Inflammatory macrophage treated with lipopolysaccharide for 4 hours (primary cell): ENCODE data around the gene MDM4.
"Not testable (repeated sequence)": the region's sequence is repeated elsewhere in the genome, so short reads cannot be mapped to it uniquely, and the experiment has no call there.

Experiments used
- DNase-seq: peaks from one replicate; pipeline ENCODE4 v3.0.0-alpha.2; 2020

MDM4 gene

GRCh38 chr1:204563780-204564179, 47.6 kb downstream of the MDM4 start:
- no peak for DNase-seq

GRCh38 chr1:204564835-204565234, 48.6 kb downstream of the MDM4 start:
- no peak for DNase-seq

GRCh38 chr1:204565617-204566582, 49.7 kb downstream of the MDM4 start:
- DNase-seq: peak; percentile 54

GRCh38 chr1:204566583-204566955, 50.4 kb downstream of the MDM4 start:
- DNase-seq: no peak

GRCh38 chr1:204567071-204567470, 50.9 kb downstream of the MDM4 start:
- no peak for DNase-seq

- no peak for DNase-seq
These were observed 52.5 kb downstream of the MDM4 start for GRCh38 chr1:204568576-204569315.

- DNase-seq: no peak
These were observed 53.3 kb downstream of the MDM4 start for GRCh38 chr1:204569478-204569877.

- DNase-seq: not testable (repeated sequence)
These were observed 53.8 kb downstream of the MDM4 start for GRCh38 chr1:204570021-204570420.

- DNase-seq: peak; percentile 73
These were observed 54.9 kb downstream of the MDM4 start for GRCh38 chr1:204571128-204571527.

GRCh38 chr1:204571631-204572030, 55.4 kb downstream of the MDM4 start:
- DNase-seq: no peak

GRCh38 chr1:204572923-204573922, 57.0 kb downstream of the MDM4 start:
- DNase-seq: no peak

- no peak for DNase-seq
These were observed 58.0 kb downstream of the MDM4 start for GRCh38 chr1:204574016-204574864.

GRCh38 chr1:204574865-204575163, 58.6 kb downstream of the MDM4 start:
- DNase-seq: no peak

GRCh38 chr1:204575221-204576190, 59.3 kb downstream of the MDM4 start:
- DNase-seq: no peak

GRCh38 chr1:204576422-204576821, 60.2 kb downstream of the MDM4 start:
- no peak for DNase-seq

GRCh38 chr1:204577794-204578478, 61.7 kb downstream of the MDM4 start:
- no peak for DNase-seq

- peak; percentile 63 for DNase-seq
These were observed 62.9 kb downstream of the MDM4 start for GRCh38 chr1:204578867-204579664.

- DNase-seq: no peak
These were observed 63.5 kb downstream of the MDM4 start for GRCh38 chr1:204579681-204580080.

GRCh38 chr1:204580862-204581261, 64.7 kb downstream of the MDM4 start:
- no peak for DNase-seq
